Measurements from ENCODE around the gene COL18A1. TPM values are rescaled to one million over a fixed set of nuclear protein-coding genes. Genes with fewer than 3 reads are reported as not detected.

The COL18A1 gene
- total and polyA plus RNA-seq, 11 donors = 31.7 to 109 (median 59.0) TPM

GRCh38 chr21:45420061-45421041 is 15.4 kb downstream of the COL18A1 start:
- no peaks in the 10 kb centered on the region for H3K36me3 ChIP-seq
- TF ChIP-seq POLR2A (IDR thresholded peaks at IDR 0.05) (no peak), CTCF (IDR thresholded peaks at IDR 0.05) (no peak)
- peak overlapping the region in 11 of 12 donors; percentile 6 to 90 (median 63) for H3K27ac ChIP-seq
- peaks cover 0 to 51% (median 11%) of the 10 kb centered on the region in 12 donors for H3K4me1 ChIP-seq
- peak; percentile 75 to 84 (median 80) for ATAC-seq
- peak; percentile 49 to 86 (median 71) for DNase-seq
- H3K27me3 ChIP-seq = no peaks in the 10 kb centered on the region
- H3K4me3 ChIP-seq = peak overlapping the region in 5 of 12 donors; percentile 1 to 24 (median 22)
- no peaks in the 10 kb centered on the region for H3K9me3 ChIP-seq
- 59 to 66% (median 62%) methylated on average over 12 to 36 of the region's 36 CpGs for WGBS, 4 donors
- intact Hi-C loops (cut with DNase I) = no loop called here

- no peaks in the 10 kb centered on the region for H3K36me3 ChIP-seq
- no peaks in the 10 kb centered on the region for H3K27me3 ChIP-seq
- 70 to 76% (median 72%) methylated on average over 19 to 25 of the region's 25 CpGs for WGBS, 4 donors
- peak overlapping the region in 11 of 12 donors; percentile 2 to 90 (median 63) for H3K27ac ChIP-seq
- no peak overlapping the region for H3K4me3 ChIP-seq
- intact Hi-C loops (cut with DNase I) = no loop called here
- H3K4me1 ChIP-seq = peaks cover 0 to 53% (median 11%) of the 10 kb centered on the region in 12 donors
- H3K9me3 ChIP-seq = no peaks in the 10 kb centered on the region
- TF ChIP-seq CTCF (IDR thresholded peaks at IDR 0.05) (no peak), POLR2A (IDR thresholded peaks at IDR 0.05) (no peak)
- ATAC-seq (peak in 3 of 4 donors; percentile 4 to 11 (median 5)), DNase-seq (peak; percentile 14 to 53 (median 34))
These were observed 16.3 kb downstream of the COL18A1 start for GRCh38 chr21:45421071-45421845.

GRCh38 chr21:45421846-45422775 is 17.1 kb downstream of the COL18A1 start:
- ATAC-seq (no peak), DNase-seq (peak; percentile 5 to 57 (median 20))
- Histone ChIP-seq H3K9me3 (no peaks in the 10 kb centered on the region), H3K4me1 (peaks cover 0 to 47% (median 11%) of the 10 kb centered on the region in 12 donors), H3K36me3 (no peaks in the 10 kb centered on the region), H3K4me3 (no peak overlapping the region), H3K27ac (peak overlapping the region in 3 of 12 donors; percentile 66 to 90 (median 75)), H3K27me3 (no peaks in the 10 kb centered on the region)
- WGBS, 4 donors = 89 to 96% (median 93%) methylated on average over 14 to 28 of the region's 28 CpGs
- TF ChIP-seq POLR2A (IDR thresholded peaks at IDR 0.05) (no peak), CTCF (IDR thresholded peaks at IDR 0.05) (no peak)
- intact Hi-C loops (cut with DNase I) = no loop called here
